GM18498 (cell line): ENCODE data around the gene CSF3.
"Not testable (repeated sequence)": the region's sequence is repeated elsewhere in the genome, so short reads cannot be mapped to it uniquely, and the experiment has no call there.

Source experiments
- ATAC-seq: cut with Tn5 transposase; IDR thresholded peaks from one replicate; pipeline ENCODE4 v1.9.1; 2021; ENCODE audit warnings: mild to moderate bottlenecking, moderate library complexity; ENCODE audit not compliant: unreplicated experiment

CSF3 gene

DNA sequence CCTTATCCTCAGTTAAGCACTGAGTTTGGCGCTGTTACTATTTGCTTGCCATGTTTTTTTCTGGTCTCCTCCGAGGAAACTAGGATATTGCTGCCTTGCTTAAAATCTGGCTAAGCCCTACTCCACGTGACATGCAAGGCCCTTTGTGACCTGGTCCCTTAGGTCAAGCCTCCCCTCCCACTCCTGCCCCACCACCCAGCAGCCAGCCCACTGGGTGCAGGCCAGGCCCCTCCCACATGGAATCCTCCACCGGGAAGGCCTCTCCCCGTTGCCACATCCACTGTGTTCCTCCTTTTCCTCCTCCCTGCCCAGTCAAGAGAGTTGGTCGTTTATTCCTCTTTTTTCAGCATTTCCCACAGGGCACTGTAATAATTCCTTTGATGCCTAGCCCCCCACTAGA, 18.4 kb upstream of the CSF3 start:
- no peak for ATAC-seq

DNA sequence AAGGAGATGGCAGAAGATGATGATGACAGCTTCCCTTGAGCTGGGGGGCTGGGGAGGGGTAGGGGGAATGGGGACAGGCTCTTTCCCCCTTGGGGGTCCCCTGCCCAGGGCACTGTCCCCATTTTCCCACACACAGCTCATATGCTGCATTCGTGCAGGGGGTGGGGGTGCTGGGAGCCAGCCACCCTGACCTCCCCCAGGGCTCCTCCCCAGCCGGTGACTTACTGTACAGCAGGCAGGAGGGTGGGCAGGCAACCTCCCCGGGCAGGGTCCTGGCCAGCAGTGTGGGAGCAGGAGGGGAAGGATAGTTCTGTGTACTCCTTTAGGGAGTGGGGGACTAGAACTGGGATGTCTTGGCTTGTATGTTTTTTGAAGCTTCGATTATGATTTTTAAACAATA, 17.7 kb upstream of the CSF3 start:
- ATAC-seq = no peak

DNA sequence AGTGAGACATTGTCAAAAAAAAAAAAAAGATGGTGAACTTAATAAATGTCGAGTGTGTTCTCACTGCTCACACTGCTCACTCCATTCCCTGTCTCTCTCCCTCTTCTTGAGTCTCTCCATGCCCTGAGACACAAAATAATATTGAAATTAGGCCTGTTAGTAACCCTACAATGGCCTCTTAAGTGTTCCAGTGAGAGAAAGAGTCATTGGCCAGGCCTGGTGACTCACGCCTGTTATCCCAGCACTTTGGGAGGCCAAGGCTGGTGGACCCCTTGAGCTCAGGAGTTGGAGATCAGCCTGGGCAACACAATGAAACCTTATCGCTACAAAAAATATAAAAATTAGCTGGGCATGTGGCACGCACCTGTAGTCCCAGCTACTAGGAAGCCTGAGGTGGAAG, 16.2 kb upstream of the CSF3 start:
- ATAC-seq = no peak

DNA sequence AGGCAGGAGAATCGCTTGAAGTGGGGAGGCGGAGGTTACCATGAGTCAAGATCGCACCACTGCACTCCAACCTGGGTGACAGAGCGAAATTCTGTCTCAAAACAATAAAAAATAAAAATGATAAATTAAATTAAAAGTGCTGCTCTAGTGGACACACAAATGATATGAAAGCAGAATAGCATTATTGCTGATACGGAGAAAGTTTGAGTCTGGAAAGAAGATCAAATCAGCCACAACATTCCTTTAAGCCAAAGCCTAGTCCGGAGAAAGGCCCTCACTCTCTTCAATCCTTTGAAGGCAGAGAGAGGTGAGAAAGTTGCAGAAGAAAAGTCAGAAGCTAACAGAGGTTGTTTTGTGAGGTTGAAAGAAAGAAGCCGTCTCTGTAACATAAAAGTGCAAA, 15.1 kb upstream of the CSF3 start:
- ATAC-seq = no peak

DNA sequence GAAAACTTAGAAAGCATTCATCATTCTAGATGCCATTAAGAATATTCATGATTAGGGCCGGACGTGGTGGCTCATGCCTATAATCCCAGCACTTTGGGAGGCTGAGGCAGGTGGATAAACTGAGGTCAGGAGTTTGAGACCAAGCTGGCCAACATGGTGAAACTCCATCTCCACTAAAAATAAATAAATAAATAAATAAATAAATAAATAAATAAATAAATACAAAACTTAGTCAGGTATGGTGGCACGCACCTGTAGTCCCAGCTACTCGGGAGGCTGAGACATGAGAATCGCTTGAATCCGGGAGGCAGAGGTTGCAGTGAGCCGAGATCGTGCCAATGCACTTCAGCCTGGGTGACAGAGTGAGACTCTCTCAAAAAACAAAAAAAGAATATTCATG, 13.9 kb upstream of the CSF3 start:
- not testable (repeated sequence) for ATAC-seq

DNA sequence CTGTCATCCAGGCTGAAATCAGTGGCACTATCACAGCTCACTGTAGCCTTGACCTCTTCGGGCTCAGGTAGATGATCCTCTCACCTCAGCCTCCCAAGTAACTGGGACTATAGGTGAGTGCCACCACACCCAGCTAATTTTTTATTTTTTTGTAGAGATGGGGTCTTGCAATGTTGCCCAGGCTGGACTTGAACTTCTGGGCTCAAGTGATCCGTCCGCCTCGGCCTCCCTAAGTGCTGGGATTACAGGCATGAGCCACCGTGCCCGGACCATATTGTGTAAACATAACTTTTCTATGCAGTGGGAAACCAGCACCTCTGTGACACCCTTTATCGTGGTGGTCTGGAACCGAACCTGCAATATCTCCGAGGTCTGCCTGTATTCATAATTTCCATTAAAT, 11.2 kb upstream of the CSF3 start:
- ATAC-seq = no peak

DNA sequence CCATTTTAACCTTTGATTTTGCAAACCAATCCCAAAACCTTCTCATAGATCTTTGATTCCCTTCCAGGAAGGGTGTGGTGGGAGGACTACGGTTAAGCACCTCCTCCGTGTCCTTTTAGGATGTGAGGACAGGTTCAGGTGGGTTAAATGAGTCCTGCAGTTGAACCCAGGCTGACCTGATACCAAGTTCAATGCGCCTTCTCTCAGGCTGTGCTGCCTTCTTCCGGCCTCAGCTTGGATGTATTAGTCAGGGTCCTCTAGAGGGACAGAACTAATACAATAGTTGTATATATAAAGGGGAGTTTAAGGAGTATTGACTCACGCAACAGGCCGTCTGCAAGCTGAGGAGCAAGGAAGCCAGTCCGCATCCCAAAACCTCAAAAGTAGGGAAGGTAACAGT, 10.5 kb upstream of the CSF3 start:
- no peak for ATAC-seq

DNA sequence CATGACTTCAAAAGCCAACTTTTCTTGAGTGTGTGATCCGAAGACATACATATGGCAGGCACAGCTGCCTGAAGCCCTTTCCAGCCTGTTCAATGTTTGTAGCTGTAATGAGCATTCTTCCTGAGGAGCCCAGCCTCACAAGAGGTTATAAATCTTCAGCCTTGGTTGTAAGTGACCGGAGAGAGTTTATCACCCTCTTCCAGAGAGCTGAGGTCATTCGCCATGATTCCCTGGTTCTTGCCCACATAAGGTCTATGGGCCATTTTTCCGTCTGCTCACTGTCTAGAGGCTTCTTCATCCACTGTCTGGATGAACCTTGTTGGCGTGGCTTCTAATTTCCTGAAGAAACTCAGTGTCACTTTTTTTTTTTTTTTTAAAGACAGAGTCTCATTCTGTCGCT, 9.7 kb upstream of the CSF3 start:
- ATAC-seq = no peak

DNA sequence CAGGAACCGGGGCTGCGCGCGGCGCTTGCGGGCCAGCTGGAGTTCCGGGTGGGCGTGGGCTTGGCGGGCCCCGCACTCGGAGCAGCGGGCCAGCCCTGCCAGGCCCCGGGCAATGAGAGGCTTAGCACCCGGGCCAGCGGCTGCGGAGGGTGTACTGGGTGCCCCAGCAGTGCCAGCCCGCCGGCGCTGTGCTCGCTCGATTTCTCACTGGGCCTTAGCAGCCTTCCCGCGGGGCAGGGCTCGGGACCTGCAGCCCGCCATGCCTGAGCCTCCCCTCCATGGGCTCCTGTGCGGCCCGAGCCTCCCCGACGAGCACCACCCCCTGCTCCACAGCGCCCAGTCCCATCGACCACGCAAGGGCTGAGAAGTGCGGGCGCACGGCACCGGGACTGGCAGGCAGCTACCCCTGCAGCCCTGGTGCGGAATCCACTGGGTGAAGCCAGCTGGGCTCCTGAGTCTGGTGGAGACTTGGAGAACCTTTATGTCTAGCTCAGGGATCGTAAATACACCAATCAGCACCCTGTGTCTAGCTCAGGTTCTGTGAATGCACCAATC, 4.2 kb upstream of the CSF3 start:
- ATAC-seq = not testable (repeated sequence)

DNA sequence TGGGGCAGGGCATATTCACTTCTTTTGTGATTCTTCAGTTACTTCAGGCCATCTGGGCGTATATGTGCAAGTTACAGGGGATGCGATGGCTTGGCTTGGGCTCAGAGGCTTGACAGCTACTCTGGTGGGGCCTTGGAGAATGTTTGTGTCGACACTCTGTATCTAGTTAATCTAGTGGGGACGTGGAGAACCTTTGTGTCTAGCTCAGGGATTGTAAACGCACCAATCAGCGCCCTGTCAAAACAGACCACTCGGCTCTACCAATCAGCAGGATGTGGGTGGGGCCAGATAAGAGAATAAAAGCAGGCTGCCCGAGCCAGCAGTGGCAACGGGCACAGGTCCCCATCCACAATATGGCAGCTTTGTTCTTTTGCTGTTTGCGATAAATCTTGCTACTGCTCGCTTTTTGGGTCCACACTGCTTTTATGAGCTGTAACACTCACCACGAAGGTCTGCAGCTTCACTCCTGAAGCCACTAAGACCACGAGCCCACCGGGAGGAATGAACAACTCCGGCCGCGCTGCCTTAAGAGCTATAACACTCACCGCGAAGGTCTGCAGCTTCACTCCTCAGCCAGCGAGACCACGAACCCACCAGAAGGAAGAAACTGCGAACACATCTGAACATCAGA, 3.1 kb upstream of the CSF3 start:
- ATAC-seq = not testable (repeated sequence)

DNA sequence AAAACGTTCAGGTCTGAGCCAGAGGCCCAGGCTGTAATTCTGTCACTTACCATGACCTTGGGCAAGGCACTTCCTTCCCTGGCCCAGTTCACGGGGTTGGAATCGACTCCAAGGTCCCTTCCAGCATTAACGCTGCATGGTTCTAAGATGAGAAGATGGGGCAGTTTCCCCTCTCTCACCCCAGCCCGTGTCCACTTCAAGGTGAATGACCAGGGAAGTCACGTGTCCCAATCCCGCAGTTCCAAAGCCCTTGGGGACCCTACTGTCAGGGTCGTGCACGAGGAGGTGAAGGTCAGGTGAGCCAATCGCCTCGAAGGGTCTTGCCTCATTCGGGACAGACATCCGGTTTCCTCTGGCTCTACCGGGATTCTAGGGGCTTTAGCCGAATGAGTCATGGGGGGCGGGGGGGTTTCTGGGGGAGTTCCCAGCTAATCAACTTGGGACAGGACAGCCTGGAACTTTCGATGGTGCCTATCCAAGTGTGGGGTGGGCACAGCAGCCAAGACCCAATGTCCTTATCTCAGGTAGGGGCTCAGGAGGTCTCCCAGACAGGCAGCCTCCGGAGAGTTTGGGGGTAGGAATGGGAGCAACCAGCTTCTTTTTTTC, 762 bp upstream of the CSF3 start:
- no peak for ATAC-seq

DNA sequence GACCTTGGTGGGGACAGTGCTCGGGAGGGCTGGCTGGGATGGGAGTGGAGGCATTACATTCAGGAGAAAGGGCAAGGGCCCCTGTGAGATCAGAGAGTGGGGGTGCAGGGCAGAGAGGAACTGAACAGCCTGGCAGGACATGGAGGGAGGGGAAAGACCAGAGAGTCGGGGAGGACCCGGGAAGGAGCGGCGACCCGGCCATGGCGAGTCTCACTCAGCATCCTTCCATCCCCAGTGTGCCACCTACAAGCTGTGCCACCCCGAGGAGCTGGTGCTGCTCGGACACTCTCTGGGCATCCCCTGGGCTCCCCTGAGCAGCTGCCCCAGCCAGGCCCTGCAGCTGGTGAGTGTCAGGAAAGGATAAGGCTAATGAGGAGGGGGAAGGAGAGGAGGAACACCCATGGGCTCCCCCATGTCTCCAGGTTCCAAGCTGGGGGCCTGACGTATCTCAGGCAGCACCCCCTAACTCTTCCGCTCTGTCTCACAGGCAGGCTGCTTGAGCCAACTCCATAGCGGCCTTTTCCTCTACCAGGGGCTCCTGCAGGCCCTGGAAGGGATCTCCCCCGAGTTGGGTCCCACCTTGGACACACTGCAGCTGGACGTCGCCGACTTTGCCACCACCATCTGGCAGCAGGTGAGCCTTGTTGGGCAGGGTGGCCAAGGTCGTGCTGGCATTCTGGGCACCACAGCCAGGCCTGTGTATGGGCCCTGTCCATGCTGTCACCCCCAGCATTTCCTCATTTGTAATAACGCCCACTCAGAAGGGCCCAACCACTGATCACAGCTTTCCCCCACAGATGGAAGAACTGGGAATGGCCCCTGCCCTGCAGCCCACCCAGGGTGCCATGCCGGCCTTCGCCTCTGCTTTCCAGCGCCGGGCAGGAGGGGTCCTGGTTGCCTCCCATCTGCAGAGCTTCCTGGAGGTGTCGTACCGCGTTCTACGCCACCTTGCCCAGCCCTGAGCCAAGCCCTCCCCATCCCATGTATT, 1.1 kb downstream of the CSF3 start:
- ATAC-seq = no peak

DNA sequence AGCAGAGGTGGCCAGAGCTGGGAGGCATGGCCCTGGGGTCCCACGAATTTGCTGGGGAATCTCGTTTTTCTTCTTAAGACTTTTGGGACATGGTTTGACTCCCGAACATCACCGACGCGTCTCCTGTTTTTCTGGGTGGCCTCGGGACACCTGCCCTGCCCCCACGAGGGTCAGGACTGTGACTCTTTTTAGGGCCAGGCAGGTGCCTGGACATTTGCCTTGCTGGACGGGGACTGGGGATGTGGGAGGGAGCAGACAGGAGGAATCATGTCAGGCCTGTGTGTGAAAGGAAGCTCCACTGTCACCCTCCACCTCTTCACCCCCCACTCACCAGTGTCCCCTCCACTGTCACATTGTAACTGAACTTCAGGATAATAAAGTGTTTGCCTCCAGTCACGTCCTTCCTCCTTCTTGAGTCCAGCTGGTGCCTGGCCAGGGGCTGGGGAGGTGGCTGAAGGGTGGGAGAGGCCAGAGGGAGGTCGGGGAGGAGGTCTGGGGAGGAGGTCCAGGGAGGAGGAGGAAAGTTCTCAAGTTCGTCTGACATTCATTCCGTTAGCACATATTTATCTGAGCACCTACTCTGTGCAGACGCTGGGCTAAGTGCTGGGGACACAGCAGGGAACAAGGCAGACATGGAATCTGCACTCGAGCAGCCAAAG, 2.3 kb downstream of the CSF3 start:
- no peak for ATAC-seq

DNA sequence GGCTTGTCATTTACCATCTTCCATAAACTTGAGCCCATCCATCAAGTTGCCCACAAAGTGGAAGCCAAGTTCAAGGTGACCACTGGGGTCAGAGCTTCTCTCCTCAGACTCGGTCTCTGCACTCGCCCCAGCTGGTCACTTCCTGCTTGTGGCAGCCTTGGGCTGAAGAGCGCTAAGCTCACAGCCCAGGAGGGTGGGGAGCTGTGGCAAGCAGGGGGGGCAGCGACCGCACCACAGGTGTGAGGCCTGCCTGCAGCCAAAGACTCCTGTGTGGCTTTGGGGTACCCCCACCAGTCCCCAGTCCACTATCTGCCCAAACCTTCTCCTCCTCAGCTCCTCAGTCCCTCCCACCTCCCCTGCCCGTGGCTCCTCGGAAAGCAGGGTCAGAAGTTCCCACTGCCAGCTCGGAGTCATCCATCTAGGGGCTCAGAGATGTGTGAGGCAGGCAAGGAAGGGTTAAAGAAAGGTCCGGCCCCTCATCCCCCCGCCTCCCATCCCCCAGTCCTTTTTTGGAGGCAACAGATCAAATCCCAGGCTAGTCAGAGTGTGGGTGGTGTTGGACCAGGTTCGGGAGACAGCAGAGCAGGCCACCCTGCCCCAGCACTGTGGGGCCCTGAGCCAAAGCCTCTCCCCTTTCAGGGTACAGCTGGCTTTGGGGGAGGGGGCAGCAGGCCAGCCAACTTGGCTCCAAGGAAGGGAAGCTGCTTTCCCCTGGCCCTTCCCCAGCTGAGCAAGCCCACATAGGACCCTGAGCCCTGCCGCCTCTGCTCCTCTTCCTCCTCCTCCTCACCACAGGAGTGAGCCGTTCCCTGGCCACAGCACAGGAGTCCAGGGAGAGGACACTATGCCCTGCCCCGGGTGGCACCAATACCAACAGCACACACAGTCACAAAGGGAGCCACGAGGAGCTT, 3.2 kb downstream of the CSF3 start:
- ATAC-seq = no peak

DNA sequence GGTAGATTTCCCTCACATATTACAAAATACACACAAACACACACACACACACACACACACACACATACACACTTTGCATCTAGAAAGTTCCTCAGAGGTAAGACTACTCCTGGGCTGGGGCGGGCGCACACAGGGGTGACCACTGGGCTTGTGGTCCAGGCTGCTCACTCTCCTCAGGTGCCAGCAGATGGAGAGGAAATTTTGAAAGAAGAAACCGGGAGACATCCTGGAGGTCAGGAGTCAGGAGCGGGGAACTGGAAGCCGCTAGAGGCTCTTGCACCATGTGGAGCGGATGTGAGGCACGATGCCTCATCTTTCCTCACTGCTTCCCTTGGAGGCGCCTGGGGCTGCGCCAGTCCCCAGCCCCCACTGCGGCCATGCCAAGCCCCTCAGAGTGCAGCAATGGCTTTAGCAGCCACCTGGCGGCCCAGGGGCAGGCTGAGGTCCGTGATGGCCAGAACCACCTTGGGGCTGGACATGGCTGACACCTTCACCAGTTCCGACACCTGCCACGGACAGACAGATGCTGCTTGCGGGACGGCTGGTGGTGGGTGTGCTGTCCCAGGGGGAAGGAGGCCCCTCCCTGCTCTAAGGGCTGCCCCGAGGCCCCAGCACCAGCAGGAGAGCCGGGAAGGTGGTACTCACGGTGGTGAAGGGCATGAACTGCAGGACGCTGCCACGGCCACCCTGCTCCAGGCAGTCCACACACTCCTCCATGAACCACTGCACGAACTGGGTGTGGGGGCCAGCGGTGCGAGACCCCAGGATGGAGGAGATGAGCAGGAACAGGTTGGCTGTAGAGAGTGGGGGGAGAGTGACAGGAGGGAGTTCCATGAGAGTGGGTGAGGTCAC, 4.1 kb downstream of the CSF3 start:
- no peak for ATAC-seq

DNA sequence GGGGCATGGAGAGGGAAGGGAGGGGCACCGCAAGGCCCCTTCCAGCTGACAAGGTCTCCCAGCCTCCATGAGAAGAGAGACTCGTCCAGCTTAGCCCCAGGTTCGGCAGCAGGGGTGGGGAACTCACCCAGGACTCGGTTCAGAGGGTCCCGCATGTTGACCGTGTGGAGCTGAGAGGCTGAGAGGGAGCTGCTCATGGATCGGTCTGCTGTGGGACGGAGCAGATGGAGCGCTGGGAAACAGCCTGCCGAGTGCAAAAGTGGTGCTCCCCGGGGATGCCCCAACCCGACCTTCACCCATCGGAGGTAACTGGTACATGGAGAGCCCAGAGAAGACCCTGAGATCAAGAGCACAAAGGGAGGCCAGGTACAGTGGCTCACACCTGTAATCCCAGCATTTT, 4.9 kb downstream of the CSF3 start:
- ATAC-seq = no peak

DNA sequence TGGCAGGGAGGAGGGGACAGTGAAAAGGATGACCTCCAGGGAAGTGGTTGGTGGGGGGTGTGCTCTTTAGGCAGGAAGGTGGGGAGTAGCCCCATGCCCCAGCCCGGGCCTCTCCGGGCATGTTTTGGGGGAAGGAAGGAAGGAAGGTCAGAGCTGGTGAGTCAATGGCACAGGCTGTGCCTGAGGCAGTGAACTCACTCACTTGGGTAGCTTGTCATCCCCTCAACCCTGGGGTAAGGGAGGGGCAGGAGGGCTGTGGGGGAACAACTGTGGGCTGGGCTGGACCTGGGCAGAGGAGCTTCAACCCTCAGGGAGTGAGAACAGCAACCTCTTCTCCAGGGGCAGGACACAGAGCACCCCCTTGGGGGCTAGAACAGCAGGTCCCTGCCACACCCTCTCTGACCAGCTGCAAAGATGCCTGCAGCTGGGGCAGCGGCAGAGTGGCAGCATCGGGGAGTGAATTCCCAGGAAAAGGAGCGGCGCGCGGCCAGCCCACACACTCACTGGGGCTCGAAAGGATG, 6.3 kb downstream of the CSF3 start:
- no peak for ATAC-seq

DNA sequence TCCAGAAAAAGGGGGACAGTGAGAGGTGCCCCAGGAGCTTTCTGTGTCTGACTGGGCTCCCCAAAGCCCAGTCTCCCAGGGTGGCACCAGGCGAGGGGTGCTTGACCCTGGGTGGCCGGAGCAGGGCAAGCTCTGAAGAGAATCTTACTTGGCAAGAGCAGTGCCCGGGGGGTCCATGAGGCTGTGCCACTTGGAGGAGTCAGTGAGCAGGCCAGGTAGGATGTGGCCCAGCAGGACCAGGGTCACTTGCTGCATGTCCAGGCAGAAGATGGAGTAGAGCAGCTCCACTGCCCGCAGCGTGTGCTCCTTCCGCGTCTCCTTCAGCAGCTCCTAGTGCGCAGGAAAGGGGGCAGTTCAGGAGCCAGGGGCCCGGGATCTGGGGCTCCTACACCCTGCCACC, 7.3 kb downstream of the CSF3 start:
- no peak for ATAC-seq

DNA sequence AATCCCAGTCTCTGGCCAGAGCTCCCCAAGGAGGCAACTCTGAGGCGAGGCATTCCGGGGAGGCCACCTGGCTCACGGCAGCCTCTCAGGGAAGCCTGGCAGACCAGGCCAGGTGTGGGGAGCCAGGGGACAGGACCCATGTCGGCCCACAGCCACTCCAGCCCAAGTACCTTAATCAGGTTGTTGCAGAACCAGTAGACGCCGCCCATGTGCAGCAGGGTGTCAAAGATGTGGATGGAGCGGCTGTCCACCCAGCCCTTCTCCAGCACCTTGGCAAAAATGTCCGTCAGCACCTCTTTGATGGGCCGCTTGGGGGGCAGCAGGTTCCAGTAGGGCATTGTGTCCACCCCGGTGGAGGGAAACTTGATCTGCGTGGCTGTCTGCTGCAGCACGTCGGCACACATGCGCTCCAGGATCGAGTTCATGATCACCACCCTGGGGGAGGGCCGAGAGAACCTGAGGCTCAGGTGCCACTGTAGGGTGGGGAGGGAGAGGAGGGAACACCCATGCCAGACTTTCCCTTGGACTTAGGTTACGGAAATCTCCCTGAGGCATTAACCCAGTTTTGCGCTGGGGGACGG, 7.8 kb downstream of the CSF3 start:
- no peak for ATAC-seq
